SK-N-MC (cell line): Measurements from ENCODE around the gene KCNJ14.

ENCODE experiments used
- DNase-seq: peaks from one replicate; pipeline ENCODE4 v3.0.0-alpha.2; 2011; ENCODE audit warnings: low read depth, low spot score
- H3K27ac ChIP-seq: fragments of 200-600 bp; sonication (generic); 2 replicates; pipeline ENCODE4 v1.5.1; 2016; ENCODE audit warnings: mixed run types
- H3K36me3 ChIP-seq: fragments of 200-600 bp; sonication (generic); 2 replicates; pipeline ENCODE4 v1.6.1; 2017; ENCODE audit warnings: antibody characterized with exemption, low read length, mixed read lengths; ENCODE audit not compliant: insufficient read depth
- H3K4me3 ChIP-seq: fragments of 200-600 bp; sonication (generic); 2 replicates; pipeline ENCODE4 v1.5.1; 2016
- H3K9ac ChIP-seq: fragments of 200-600 bp; sonication (generic); 2 replicates; pipeline ENCODE4 v1.8.0; 2017; ENCODE audit warnings: mixed run types, mixed read lengths; ENCODE audit not compliant: insufficient read length
- H3K9me3 ChIP-seq: fragments of 200-600 bp; sonication (generic); 2 replicates; pipeline ENCODE4 v1.6.1; 2017; ENCODE audit warnings: low read depth, mild to moderate bottlenecking, antibody characterized with exemption, low read length, moderate library complexity, mixed read lengths
- EZH2 ChIP-seq: fragments of 200-600 bp; sonication (generic); IDR thresholded peaks from one replicate; pipeline ENCODE4 v1.6.1; 2017; ENCODE audit warnings: antibody characterized with exemption
- FOXP2 ChIP-seq: optimal IDR thresholded peaks from 2 replicates; pipeline ENCODE3; 2011; ENCODE audit warnings: mild to moderate bottlenecking, moderate library complexity; ENCODE audit not compliant: insufficient read depth; ENCODE audit errors: extremely low read length, control extremely low read depth
- POLR2AphosphoS5 ChIP-seq: IDR thresholded peaks from 2 replicates; pipeline ENCODE4 v1.6.1; 2012; ENCODE audit warnings: mild to moderate bottlenecking, low read depth, low read length, borderline replicate concordance

The KCNJ14 gene

GRCh38 chr19:48474084-48474592 is 18.8 kb downstream of the KCNJ14 start:
- TF ChIP-seq POLR2AphosphoS5, result no peak
- TF ChIP-seq FOXP2, result no peak
- TF ChIP-seq EZH2, result no peak
- H3K36me3 ChIP-seq, result peaks cover 73% of the 10 kb centered on the region

DNA sequence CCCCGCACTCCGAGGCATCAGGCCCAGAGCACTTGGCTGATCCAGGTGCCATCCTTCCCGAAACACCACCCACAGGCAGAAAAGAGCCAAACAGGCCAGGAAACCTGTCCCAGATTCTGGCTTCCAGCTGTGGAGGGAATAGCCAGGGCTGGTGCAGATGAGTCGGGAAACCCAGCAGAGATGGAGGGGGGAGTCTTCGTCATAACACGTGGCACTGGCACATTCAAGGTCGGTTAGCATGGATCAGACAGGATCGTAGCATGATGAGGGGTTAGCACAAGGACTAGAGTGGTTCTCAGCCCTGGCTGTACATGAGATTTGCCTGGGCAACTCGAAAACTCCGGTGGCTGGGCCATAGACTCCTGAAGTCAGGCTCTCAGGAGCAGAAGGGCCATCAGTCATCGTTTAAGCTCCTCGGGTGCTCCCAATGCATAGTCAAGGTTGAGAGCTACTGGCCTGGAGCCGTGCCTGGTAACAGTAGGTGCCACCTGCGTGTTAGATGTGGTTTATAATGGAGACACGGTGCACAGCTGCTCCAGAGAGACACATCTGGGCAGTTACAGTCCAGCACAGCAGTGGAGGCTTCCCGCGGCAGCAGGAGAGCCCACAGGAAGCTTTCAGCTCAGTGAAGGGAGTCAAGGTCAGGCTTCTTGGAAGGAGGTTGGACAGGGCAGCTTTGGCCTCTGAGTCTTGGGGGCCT is 20.1 kb downstream of the KCNJ14 start:
- TF ChIP-seq POLR2AphosphoS5 (no peak), FOXP2 (no peak), EZH2 (no peak)
- Histone ChIP-seq H3K36me3 (peaks cover 72% of the 10 kb centered on the region), H3K9me3 (no peaks in the 10 kb centered on the region), H3K9ac (no peak overlapping the region), H3K27ac (no peak overlapping the region), H3K4me3 (no peak overlapping the region)
- DNase-seq, result no peak

More at GRCh38 chr19:48474084-48474592, 18.8 kb downstream of the KCNJ14 start:
- Histone ChIP-seq H3K9me3 (no peaks in the 10 kb centered on the region), H3K27ac (no peak overlapping the region), H3K4me3 (no peak overlapping the region), H3K9ac (no peak overlapping the region)
- DNase-seq, result no peak

DNA sequence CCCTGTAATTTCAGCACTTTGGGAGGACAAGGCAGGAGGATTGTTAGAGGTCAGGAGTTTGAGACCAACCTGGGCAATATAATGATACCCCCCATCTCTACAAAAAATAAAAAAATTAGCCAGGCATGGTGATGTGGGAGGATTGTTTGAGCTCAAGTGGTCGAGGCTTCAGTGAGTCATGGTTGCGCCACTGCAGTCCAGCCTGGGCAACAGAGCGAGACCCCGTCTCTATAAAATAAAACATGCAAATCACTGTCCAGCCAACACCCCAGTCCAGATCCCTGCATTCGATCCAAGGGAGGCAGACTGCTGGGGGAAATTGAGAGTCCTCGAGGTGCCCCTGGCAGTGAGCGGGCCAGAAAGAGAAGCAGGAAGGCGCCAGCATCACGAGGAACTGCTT is 20.8 kb downstream of the KCNJ14 start:
- Histone ChIP-seq H3K9ac (no peak overlapping the region), H3K36me3 (peaks cover 65% of the 10 kb centered on the region), H3K27ac (no peak overlapping the region), H3K9me3 (no peaks in the 10 kb centered on the region), H3K4me3 (no peak overlapping the region)
- no peak for TF ChIP-seq EZH2
- no peak for TF ChIP-seq FOXP2
- no peak for TF ChIP-seq POLR2AphosphoS5
- DNase-seq, result no peak

GRCh38 chr19:48477067-48477685 is 21.8 kb downstream of the KCNJ14 start:
- no peak for DNase-seq
- no peak for TF ChIP-seq POLR2AphosphoS5
- no peak for TF ChIP-seq FOXP2
- no peak for TF ChIP-seq EZH2
- H3K9ac ChIP-seq, result no peak overlapping the region
- no peak overlapping the region for H3K27ac ChIP-seq
- H3K36me3 ChIP-seq, result peaks cover 55% of the 10 kb centered on the region
- H3K4me3 ChIP-seq, result no peak overlapping the region
- no peaks in the 10 kb centered on the region for H3K9me3 ChIP-seq

DNA sequence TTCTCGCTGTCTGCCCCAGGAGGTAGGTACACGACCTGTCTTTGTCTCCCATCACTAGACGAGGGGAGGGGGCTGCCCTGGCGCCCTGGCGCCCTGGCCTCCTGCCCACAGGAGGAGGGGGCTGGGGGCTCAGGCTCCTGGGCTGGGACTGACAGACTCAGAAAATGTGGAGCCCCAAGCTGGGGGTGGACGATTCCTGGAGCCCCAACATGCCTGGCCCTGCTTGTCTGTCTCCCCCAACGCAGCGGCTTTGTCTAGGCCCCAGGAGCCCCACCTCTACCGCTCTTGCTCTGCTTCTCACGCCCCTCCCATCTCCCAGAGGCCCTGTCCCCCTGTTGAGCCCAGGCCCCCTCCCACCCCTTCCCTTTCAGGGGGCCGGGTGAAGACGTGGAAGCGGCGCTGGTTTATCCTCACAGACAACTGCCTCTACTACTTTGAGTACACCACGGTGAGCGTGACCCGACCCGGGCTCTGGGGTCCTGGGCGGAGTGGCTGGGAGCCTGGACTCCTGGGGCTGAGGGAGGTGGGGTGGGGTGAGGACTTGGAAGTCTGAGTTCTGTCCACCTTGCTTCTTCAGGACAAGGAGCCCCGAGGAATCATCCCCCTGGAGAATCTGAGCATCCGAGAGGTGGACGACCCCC is 22.4 kb downstream of the KCNJ14 start:
- Histone ChIP-seq H3K9me3 (no peaks in the 10 kb centered on the region), H3K4me3 (no peak overlapping the region), H3K9ac (no peak overlapping the region), H3K36me3 (peaks cover 49% of the 10 kb centered on the region), H3K27ac (no peak overlapping the region)
- no peak for TF ChIP-seq EZH2
- TF ChIP-seq FOXP2, result no peak
- TF ChIP-seq POLR2AphosphoS5, result no peak
- no peak for DNase-seq

DNA sequence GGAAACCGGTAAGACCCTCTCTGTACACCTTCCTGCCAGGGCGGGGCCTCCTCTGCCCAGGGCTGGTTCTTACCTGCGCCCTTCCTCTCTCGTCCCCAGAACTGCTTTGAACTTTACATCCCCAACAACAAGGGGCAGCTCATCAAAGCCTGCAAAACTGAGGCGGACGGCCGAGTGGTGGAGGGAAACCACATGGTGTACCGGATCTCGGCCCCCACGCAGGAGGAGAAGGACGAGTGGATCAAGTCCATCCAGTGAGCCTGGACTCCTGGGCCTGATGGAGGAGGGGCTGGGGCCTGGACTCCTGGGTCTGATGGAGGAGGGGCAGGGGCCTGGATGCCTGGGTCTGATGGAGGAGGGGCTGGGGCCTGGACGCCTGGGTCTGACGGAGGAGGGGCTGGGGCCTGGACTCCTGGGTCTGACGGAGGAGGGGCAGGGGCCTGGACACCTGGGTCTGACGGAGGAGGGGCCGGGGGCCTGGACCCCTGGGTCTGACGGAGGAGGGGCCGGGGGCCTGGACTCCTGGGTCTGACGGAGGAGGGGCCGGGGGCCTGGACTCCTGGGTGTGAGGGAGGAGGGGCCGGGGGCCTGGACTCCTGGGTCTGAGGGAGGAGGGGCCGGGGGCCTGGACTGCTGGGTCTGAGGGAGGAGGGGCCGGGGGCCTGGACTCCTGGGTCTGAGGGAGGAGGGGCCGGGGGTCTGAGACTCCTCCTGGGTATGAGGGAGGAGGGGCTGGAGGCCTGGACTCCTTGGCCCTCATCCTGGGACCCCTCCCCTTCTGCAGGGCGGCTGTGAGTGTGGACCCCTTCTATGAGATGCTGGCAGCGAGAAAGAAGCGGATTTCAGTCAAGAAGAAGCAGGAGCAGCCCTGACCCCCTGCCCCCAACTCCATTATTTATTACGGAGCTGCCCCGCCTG is 23.2 kb downstream of the KCNJ14 start:
- Histone ChIP-seq H3K27ac (no peak overlapping the region), H3K9me3 (no peaks in the 10 kb centered on the region), H3K9ac (no peak overlapping the region), H3K4me3 (no peak overlapping the region), H3K36me3 (peaks cover 41% of the 10 kb centered on the region)
- DNase-seq, result no peak
- TF ChIP-seq POLR2AphosphoS5 (no peak; the same call in 1 of the 2 replicates), FOXP2 (no peak), EZH2 (no peak)

DNA sequence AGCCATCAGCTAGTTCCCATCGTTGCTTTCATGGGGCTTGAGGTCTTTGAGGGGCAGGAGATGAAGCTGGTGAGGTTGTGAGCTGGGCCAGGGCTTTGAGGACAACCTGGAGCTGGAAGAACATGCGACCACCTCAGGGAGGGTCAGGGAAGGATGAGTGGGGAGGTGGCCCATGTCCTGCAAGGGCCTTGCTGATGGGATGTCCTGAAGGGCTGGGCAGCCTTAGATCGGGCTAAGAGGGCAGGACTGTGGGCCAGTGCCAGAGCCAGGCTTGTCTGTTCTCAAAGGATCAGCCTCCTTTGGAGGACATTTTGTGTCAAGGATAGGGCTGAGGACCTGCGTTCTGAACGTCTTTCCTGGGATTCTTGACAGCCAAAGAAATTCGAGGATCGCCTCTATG is 24.3 kb downstream of the KCNJ14 start:
- no peaks in the 10 kb centered on the region for H3K9me3 ChIP-seq
- TF ChIP-seq FOXP2 (no peak), EZH2 (no peak), POLR2AphosphoS5 (no peak)
- no peak overlapping the region for H3K9ac ChIP-seq
- H3K4me3 ChIP-seq, result peak overlapping the region; percentile 59; the same call in 1 of the 2 replicates
- no peak for DNase-seq
- peaks cover 31% of the 10 kb centered on the region for H3K36me3 ChIP-seq
- H3K27ac ChIP-seq, result peak overlapping the region; percentile 44; the same call in 1 of the 2 replicates
